Esophagus muscularis mucosa (tissue), 3 donors: Measurements from ENCODE around the gene SCYGR2.

Source experiments
- CTCF ChIP-seq, 3 experiments: fragments of 200-600 bp in 2 of 3; fragments of 450-650 bp in 1 of 3; sonication (generic) in 2 of 3; IDR thresholded peaks; one replicate each; pipeline ENCODE4 v1.5.1; 2017 to 2019; ENCODE audit warnings: antibody characterized with exemption in 3 of 3, mild to moderate bottlenecking in 2 of 3, moderate library complexity in 1 of 3
- POLR2AphosphoS5 ChIP-seq, 2 donors: sonication (generic); formaldehyde crosslinking; IDR thresholded peaks; one replicate each; pipeline ENCODE4 v1.6.1; 2017; ENCODE audit warnings: antibody characterized with exemption in 2 of 2

DNA sequence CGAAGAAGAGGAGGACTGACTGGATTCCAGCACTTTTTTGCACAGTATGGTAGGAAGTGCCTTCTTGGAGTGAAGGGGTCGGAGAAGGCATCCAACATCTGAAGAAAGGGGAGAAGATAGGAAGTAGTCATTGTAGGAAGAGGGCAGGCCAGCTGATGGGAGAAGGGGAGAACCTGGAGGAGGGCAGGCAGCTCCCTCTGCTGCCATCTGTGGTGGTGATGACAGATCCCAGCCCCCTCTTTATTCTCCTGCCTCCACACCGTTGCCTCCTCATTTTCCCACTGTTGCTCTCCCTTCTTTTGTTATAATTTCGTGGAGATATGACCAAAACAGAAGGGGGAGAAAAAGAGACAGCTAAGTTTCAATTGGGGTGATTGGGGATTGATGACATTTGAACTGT is 2.9 kb upstream of the SCYGR2 start:
- no peak for TF ChIP-seq CTCF (IDR thresholded peaks at IDR 0.05)
- TF ChIP-seq POLR2AphosphoS5 (IDR thresholded peaks at IDR 0.05): no peak
